Ishikawa (cell line): Measurements from ENCODE around the gene TP53TG5.

Experiments
- CREB1 ChIP-seq: IDR thresholded peaks from 2 replicates; pipeline ENCODE4 v1.6.1; 2012; ENCODE audit warnings: low read depth
- EGR1 ChIP-seq: IDR thresholded peaks from 2 replicates; pipeline ENCODE4 v1.6.1; 2012
- EP300 ChIP-seq: IDR thresholded peaks from 2 replicates; pipeline ENCODE4 v1.6.1; 2012; ENCODE audit warnings: borderline replicate concordance
- MAX ChIP-seq: IDR thresholded peaks from 2 replicates; pipeline ENCODE4 v1.6.1; 2012
- RAD21 ChIP-seq: IDR thresholded peaks from 2 replicates; pipeline ENCODE4 v1.6.1; 2012; ENCODE audit warnings: low read depth
- ZBTB7A ChIP-seq: IDR thresholded peaks from 2 replicates; pipeline ENCODE4 v1.6.1; 2012; ENCODE audit warnings: low read depth

DNA sequence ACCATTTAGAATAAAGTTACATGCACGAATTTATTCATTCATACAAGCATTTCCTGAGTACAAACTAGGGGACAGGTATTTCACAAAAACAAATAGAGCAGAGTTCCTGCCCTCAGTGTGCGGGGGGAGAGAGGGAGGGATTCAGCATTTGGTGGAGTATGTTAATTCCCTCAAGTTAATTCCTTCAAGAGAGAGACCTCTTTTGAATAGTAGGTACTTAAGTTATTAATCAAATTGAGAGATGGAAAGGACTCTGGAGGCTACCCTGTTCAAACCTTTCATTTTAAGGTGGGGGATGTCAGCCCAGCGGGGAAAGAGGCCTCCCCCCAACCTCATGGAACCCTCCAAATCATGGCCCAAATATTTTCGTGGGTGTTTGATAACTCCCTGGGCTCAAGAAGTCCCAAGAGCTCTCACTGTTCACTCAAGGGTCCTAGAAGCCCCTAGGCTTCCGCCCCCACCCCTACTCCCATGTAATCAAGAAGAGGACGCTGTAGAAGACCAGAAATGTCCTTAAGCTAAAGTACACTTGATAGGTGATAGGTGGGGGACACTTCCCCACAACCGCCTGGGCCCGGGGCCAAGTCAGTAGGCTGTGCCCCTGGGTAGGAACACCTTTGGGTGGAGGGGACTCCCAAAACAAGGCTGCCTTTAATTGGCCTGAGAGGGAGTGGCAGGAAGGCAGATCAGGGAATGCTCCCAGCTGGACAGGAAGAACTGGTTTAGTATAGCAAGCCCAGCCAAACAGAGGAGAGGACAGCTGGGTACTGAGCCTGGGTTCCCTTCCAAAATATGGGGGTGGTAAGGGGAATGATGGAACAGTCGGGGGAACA is 32.8 kb downstream of the TP53TG5 start:
- TF ChIP-seq EP300 (peak; percentile 85; the same call in 1 of the 2 replicates), MAX (peak; percentile 40), CREB1 (no peak), RAD21 (no peak), ZBTB7A (peak; percentile 62), EGR1 (peak; percentile 36)
